ENCODE measurements around the gene HOXC6.

DNA sequence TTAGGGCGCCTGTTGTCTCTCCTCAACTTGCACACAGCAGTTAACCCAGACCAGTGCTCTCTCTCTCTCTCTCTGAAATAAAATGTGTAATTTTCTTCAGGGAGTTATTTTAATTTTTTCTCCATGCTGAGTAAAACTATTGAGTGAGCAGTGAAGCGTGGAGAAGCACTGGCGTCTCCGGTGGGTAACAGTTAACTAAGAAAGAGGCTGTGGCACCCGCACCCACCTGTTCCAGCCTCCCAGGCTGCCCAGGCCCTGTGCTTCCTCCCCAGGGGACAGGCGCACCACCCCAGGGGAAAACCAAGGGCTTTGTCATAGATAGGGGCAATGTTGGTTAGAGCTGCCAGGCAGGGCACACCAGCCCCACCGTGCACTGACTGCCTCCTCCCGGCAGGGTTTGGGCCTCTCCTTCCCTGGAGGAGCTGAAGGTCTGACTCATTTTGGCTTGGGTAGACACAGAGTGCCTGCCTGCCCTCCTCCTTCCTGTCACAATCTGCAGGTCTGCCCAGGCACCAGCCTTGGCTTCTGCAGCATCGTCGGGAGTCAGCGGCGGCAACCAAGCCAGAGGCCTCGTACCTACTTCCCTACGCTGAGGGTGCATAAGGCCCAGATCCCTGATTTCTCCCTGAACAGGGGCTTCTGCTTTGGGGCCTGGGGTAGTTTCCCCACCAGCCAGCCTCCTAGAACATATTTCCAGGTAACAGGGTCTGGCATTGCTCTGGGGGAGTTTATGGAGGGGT is 8.6 kb downstream of the HOXC6 start:
- no peak for TF ChIP-seq POLR2A (IDR thresholded peaks at IDR 0.05)
- TF ChIP-seq, protein P1, sequence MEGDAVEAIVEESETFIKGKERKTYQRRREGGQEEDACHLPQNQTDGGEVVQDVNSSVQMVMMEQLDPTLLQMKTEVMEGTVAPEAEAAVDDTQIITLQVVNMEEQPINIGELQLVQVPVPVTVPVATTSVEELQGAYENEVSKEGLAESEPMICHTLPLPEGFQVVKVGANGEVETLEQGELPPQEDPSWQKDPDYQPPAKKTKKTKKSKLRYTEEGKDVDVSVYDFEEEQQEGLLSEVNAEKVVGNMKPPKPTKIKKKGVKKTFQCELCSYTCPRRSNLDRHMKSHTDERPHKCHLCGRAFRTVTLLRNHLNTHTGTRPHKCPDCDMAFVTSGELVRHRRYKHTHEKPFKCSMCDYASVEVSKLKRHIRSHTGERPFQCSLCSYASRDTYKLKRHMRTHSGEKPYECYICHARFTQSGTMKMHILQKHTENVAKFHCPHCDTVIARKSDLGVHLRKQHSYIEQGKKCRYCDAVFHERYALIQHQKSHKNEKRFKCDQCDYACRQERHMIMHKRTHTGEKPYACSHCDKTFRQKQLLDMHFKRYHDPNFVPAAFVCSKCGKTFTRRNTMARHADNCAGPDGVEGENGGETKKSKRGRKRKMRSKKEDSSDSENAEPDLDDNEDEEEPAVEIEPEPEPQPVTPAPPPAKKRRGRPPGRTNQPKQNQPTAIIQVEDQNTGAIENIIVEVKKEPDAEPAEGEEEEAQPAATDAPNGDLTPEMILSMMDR (IDR thresholded peaks at IDR 0.05) = no peak

Data from heart left ventricle (tissue), 13 donors.